T-helper 1 cell treated with Interleukin-12 subunit alpha and Interleukin-12 subunit beta and Interleukin-4 antibody, amounts not matched to agents 30 μg/mL and 1 μg/mL, for 36 hours (primary cell): ENCODE results near the gene MOGAT3.

Source experiments
- H3K27ac Mint-ChIP-seq: one replicate; pipeline ENCODE4 v1.8.0; 2021; ENCODE audit warnings: mild to moderate bottlenecking, mixed read lengths
- H3K27me3 Mint-ChIP-seq: one replicate; pipeline ENCODE4 v1.8.0; 2021; ENCODE audit warnings: low read depth, mixed read lengths
- H3K36me3 Mint-ChIP-seq: one replicate; pipeline ENCODE4 v1.8.0; 2021; ENCODE audit warnings: low read depth, mixed read lengths
- H3K4me1 Mint-ChIP-seq: one replicate; pipeline ENCODE4 v1.8.0; 2021; ENCODE audit warnings: low read depth, mixed read lengths
- H3K4me3 Mint-ChIP-seq: one replicate; pipeline ENCODE4 v1.8.0; 2021; ENCODE audit warnings: mild to moderate bottlenecking, moderate library complexity, mixed read lengths
- H3K9me3 Mint-ChIP-seq: one replicate; pipeline ENCODE4 v1.8.0; 2021; ENCODE audit warnings: mixed read lengths

MOGAT3 gene

DNA sequence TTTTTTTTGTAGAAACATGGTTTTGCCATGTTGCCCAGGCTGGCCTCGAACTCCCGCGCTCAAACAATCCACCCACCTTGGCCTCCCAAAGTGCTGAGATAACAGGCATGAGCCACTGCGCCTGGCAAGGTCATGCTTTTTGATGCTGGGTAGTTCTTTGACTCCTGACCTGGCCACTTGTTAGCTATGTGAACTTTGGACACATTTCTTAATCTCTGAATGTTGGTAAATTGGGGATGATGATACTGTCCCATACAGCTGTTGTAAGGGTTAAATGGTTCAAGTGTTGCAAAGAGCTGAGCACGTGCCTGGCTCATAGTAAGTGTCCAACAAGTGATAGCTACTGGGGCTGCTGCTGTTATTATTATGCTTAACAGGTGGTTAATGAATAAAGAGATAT is 19.5 kb upstream of the MOGAT3 start:
- H3K27me3 Mint-ChIP-seq = no peaks in the 10 kb centered on the region
- H3K4me3 Mint-ChIP-seq = peak overlapping the region; percentile 57
- H3K4me1 Mint-ChIP-seq = peaks cover 25% of the 10 kb centered on the region
- H3K36me3 Mint-ChIP-seq = peaks cover 29% of the 10 kb centered on the region
- H3K27ac Mint-ChIP-seq = no peak overlapping the region
- H3K9me3 Mint-ChIP-seq = no peaks in the 10 kb centered on the region

DNA sequence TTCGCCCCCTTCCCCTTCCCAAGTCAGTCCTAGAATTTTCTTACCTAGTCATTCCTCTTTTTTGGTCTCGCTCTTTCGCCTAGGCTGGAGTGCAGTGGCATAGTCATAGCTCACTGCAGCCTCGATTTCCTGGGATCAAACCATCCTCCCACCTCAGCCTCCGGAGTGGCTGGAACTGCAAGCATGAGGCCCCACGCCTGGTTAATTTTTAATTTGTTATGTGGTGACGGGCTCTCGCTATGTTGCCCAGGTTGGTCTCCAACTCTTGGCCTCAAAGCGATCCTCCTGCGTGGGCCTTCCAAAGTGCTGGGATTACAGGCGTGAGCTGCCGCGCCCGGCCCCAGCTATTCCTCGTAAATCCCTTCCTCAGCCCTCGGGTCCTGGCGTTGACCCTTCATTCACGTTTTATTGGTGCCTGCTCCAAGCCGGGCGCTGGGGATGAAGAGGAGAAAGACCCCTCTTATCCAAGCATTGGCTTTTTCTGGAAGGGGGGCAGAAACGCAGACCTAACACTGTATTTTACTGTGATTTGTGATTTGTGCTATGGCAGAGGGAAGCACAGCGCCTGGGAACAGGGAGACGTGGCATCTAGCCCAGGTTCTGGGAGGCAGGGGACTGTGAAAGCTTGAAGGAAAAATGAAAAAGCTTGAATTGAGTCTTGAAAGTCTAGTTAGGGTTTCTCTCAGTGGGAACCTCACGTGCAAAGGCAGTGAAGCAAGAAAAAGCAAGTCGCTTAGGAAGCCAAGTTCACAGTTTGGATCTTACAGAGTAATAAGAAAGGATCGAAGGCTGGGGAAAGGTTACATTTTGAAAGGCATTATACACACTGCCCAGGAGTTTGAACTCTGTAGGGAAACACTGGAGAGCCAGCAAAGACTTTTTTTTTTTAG is 17.6 kb upstream of the MOGAT3 start:
- H3K27me3 Mint-ChIP-seq = no peaks in the 10 kb centered on the region
- H3K4me3 Mint-ChIP-seq = peak overlapping the region; percentile 94
- H3K9me3 Mint-ChIP-seq = no peaks in the 10 kb centered on the region
- peaks cover 25% of the 10 kb centered on the region for H3K4me1 Mint-ChIP-seq
- H3K36me3 Mint-ChIP-seq = peaks cover 26% of the 10 kb centered on the region
- H3K27ac Mint-ChIP-seq = peak overlapping the region; percentile 89

DNA sequence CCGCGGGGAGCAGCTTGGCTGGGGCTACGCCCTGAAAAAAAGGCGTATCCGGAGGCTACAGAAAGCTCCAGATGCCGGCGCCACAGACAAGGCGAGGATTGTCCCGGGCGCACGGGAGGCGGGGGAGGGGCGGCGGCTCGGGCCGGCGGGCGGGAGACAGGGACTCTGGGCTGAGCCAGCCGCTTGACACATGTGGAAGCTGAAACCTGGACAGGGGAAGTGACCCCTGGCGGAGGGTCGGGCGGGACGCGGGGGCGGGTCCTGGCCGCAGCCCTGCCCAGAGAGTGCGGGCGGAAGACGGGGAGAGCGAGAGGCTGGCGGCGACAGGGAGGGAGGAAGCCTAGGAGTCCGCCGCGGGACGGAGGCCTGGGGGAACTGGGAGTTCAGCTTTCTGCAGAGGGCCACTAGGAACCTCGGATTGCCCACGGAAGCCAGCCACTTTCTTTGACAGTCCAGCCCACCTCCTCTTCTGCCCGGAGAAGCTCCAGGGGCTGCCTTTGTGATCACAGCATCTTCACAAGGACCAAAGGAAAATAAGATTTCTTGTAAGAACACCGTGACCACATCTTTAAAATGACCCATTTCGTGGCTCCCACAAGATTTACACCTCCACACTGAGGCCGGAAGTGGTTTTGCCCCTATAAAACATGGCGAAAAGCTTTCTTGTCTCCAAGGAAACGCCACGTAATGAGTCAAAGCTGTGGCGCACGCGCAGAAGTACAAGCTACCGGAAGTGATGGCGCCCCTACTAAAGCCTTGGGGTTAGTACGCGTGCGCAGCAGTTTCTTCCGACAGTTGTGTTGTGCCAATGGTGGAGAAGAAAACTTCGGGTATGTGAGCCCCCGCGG is 16.8 kb upstream of the MOGAT3 start, which contains the start of the genes PLOD3 and ZNHIT1:
Gene PLOD3, minus strand, starts transcription at position 194 of the 848 bp plus-strand sequence. CDS start 307 bp downstream, outside the sequence.
Gene ZNHIT1, plus strand, starts transcription at position 778 of the 848 bp plus-strand sequence. Its CDS starts 31 bp downstream, at position 809.
- Mint-ChIP-seq H3K27me3 (no peaks in the 10 kb centered on the region), H3K27ac (peak within 1 kb of the TSS; percentile 89), H3K36me3 (peaks cover 23% of the 10 kb centered on the region), H3K9me3 (no peaks in the 10 kb centered on the region), H3K4me1 (peaks cover 25% of the 10 kb centered on the region), H3K4me3 (peak within 1 kb of the TSS; percentile 94)

DNA sequence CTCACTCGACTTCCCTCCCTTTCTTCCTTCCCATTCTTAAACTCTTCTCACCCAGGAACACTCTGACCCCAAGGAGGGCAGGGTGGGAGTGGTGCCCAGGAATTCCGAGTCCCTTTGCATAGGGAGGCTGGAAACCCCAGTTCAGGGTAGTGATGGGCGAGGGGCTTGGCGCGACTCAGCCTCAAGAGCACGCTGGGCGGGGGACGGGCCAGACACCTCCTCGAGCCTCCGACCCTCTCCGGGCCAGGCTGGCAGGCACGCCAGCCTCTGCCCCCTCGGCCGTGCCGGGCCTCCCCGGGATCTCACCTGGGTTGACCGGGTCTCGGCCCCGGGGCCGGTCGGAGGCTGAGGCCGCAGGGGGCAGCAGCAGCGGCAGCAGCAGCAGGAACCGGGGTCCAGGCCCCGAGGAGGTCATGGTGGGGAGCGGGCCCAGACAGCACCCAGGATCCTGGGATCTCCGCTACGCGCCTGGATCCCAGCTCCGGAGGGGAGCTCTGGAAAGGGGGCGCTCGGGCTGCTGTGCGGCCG is 16.1 kb upstream of the MOGAT3 start:
- peaks cover 19% of the 10 kb centered on the region for H3K36me3 Mint-ChIP-seq
- no peaks in the 10 kb centered on the region for H3K9me3 Mint-ChIP-seq
- H3K27ac Mint-ChIP-seq = peak overlapping the region; percentile 69
- no peaks in the 10 kb centered on the region for H3K27me3 Mint-ChIP-seq
- peaks cover 25% of the 10 kb centered on the region for H3K4me1 Mint-ChIP-seq
- H3K4me3 Mint-ChIP-seq = peak overlapping the region; percentile 94

DNA sequence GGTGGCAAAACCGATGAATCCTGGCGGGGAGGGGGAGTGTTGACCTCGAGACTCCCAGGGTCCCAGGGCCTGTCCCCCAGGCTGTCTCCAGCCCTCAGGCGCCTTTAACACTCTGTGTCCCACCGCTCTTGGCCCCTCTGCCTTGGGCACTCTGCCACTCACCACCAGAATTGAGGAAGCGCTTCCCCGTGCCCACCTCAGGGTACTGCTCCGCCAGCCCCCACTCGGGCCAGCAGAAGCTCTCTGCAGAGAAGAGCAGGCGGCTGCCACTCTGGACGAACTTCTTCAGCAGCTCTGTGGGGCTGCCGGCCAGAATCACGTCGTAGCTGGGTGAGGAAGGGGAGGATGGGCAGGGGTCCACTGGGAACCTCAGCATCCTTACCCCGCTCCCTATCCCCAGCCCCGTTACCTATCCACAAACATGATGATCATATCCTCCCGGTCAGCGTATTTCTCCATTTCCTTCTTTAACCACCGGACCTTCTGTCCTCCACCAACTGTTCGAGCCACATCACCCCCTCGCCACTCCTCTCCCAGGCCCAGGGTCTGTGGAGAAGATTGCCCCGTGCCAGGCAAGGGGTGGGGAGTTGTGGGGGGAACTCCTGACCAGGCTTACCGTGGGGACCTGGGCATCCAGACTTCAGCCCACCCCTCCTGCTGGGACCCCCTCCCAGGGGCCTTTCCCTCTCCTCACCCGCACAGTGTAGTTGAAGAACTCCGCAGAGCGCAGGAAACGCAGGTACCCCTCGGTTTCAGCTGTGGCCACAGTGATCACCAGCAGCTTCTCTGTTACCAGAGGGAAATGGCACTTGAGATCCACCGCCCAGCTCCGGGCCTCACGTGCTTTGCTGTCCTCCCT is 15.4 kb upstream of the MOGAT3 start:
- H3K4me3 Mint-ChIP-seq = peak overlapping the region; percentile 94
- H3K27ac Mint-ChIP-seq = peak overlapping the region; percentile 69
- peaks cover 25% of the 10 kb centered on the region for H3K4me1 Mint-ChIP-seq
- H3K36me3 Mint-ChIP-seq = peaks cover 14% of the 10 kb centered on the region
- H3K27me3 Mint-ChIP-seq = no peaks in the 10 kb centered on the region
- no peaks in the 10 kb centered on the region for H3K9me3 Mint-ChIP-seq

DNA sequence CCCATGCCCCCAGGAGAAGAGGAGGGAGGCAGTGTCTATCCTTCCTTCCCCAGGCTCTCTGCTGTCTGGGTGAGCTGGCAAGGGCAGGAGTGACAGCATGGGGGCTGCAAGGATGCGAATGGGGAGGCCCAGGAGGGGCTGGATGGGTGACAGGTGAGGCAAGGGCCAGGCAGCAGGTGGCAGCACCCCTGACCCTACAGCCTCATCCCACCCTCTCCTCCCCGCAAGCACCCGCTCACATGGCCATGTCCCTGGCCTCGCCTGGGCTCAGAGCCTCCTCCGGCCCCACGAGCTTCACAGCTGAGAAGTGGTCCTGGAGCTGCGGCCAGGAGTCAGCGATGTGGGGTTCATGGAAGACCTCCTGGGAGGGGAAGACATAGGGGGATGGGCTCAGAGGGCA is 11.2 kb upstream of the MOGAT3 start:
- H3K4me3 Mint-ChIP-seq = no peak overlapping the region
- no peaks in the 10 kb centered on the region for H3K27me3 Mint-ChIP-seq
- H3K36me3 Mint-ChIP-seq = peaks cover 21% of the 10 kb centered on the region
- peaks cover 7% of the 10 kb centered on the region for H3K4me1 Mint-ChIP-seq
- no peak overlapping the region for H3K27ac Mint-ChIP-seq
- H3K9me3 Mint-ChIP-seq = no peaks in the 10 kb centered on the region

DNA sequence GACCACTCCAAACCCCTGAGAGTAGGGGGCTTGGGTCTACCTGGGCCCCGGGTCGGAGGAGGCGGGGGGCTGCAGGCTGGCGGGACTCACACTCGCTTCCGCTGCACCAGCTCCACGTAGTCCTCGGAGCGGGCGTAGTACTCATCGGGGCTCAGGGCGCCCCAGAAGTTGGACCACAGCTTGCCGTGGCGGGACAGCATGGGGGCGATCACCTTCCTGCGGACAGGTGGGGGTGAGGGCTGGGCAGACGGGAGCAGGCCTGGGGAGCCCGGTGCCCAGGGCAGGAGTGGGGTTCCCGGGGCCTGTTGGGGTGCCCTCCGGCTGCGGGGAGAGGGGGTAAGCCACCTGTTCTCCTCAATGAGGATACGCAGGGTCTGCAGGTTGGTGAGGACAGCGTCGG is 10.7 kb upstream of the MOGAT3 start:
- H3K9me3 Mint-ChIP-seq = no peaks in the 10 kb centered on the region
- H3K36me3 Mint-ChIP-seq = peaks cover 20% of the 10 kb centered on the region
- no peak overlapping the region for H3K4me3 Mint-ChIP-seq
- H3K27ac Mint-ChIP-seq = no peak overlapping the region
- no peaks in the 10 kb centered on the region for H3K27me3 Mint-ChIP-seq
- peaks cover 6% of the 10 kb centered on the region for H3K4me1 Mint-ChIP-seq

GRCh38 chr7:101210143-101210542 is 9.3 kb upstream of the MOGAT3 start:
- H3K4me3 Mint-ChIP-seq = no peak overlapping the region
- H3K36me3 Mint-ChIP-seq = peaks cover 17% of the 10 kb centered on the region
- no peak overlapping the region for H3K27ac Mint-ChIP-seq
- H3K4me1 Mint-ChIP-seq = no peaks in the 10 kb centered on the region
- no peaks in the 10 kb centered on the region for H3K9me3 Mint-ChIP-seq
- no peaks in the 10 kb centered on the region for H3K27me3 Mint-ChIP-seq

- Mint-ChIP-seq H3K4me3 (no peak overlapping the region), H3K9me3 (no peaks in the 10 kb centered on the region), H3K36me3 (peaks cover 13% of the 10 kb centered on the region), H3K27ac (no peak overlapping the region), H3K4me1 (peaks cover under 1% of the 10 kb centered on the region), H3K27me3 (peaks cover 6% of the 10 kb centered on the region)
Measured at GRCh38 chr7:101208794-101209193, 8.0 kb upstream of the MOGAT3 start.

GRCh38 chr7:101207459-101207858 is 6.6 kb upstream of the MOGAT3 start:
- Mint-ChIP-seq H3K4me3 (no peak overlapping the region), H3K36me3 (peaks cover 13% of the 10 kb centered on the region), H3K4me1 (peaks cover 2% of the 10 kb centered on the region), H3K9me3 (no peaks in the 10 kb centered on the region), H3K27ac (no peak overlapping the region), H3K27me3 (peaks cover 18% of the 10 kb centered on the region)

GRCh38 chr7:101206665-101207042 is 5.8 kb upstream of the MOGAT3 start:
- Mint-ChIP-seq H3K27me3 (peaks cover 21% of the 10 kb centered on the region), H3K4me1 (peaks cover 2% of the 10 kb centered on the region), H3K27ac (no peak overlapping the region), H3K4me3 (no peak overlapping the region), H3K9me3 (no peaks in the 10 kb centered on the region), H3K36me3 (peaks cover 13% of the 10 kb centered on the region)

GRCh38 chr7:101205901-101206664 is 5.2 kb upstream of the MOGAT3 start:
- H3K27me3 Mint-ChIP-seq = peaks cover 27% of the 10 kb centered on the region
- peaks cover 13% of the 10 kb centered on the region for H3K36me3 Mint-ChIP-seq
- no peak overlapping the region for H3K4me3 Mint-ChIP-seq
- H3K27ac Mint-ChIP-seq = no peak overlapping the region
- no peaks in the 10 kb centered on the region for H3K9me3 Mint-ChIP-seq
- H3K4me1 Mint-ChIP-seq = peaks cover 2% of the 10 kb centered on the region
